Neuron (in vitro differentiated cells): ENCODE measurements around the gene IQCE.

Source experiments
- H2AFZ ChIP-seq: one replicate; pipeline ENCODE4 v1.6.1; 2013; ENCODE audit warnings: low read depth, mild to moderate bottlenecking, inconsistent platforms, low read length, moderate library complexity
- H3K27me3 ChIP-seq: one replicate; pipeline ENCODE4 v1.6.1; 2013; ENCODE audit warnings: low read length; ENCODE audit not compliant: insufficient read depth
- H3K36me3 ChIP-seq: one replicate; pipeline ENCODE4 v1.6.1; 2013; ENCODE audit warnings: low read length; ENCODE audit not compliant: insufficient read depth
- H3K4me1 ChIP-seq: one replicate; pipeline ENCODE4 v1.6.1; 2013; ENCODE audit warnings: low read length; ENCODE audit not compliant: insufficient read depth
- H3K4me3 ChIP-seq: 2 replicates; pipeline ENCODE4 v1.5.1; 2013; ENCODE audit warnings: mild to moderate bottlenecking, low read length, moderate library complexity
- H3K9me3 ChIP-seq: one replicate; pipeline ENCODE4 v1.6.1; 2013; ENCODE audit warnings: low read length

IQCE gene

GRCh38 chr7:2516194-2516555, 42.6 kb upstream of the IQCE start:
- Histone ChIP-seq H3K4me1 (peaks cover 43% of the 10 kb centered on the region), H3K9me3 (peaks cover 4% of the 10 kb centered on the region), H2AFZ (no peak overlapping the region), H3K27me3 (peaks cover 10% of the 10 kb centered on the region), H3K4me3 (no peak overlapping the region), H3K36me3 (no peaks in the 10 kb centered on the region)

- no peak overlapping the region for H2AFZ ChIP-seq
- H3K27me3 ChIP-seq: peaks cover 10% of the 10 kb centered on the region
- peaks cover 4% of the 10 kb centered on the region for H3K9me3 ChIP-seq
- no peaks in the 10 kb centered on the region for H3K36me3 ChIP-seq
- peaks cover 42% of the 10 kb centered on the region for H3K4me1 ChIP-seq
- H3K4me3 ChIP-seq: no peak overlapping the region
These were observed 41.8 kb upstream of the IQCE start for GRCh38 chr7:2517026-2517425.

GRCh38 chr7:2517678-2518507, 40.9 kb upstream of the IQCE start:
- no peak overlapping the region for H3K4me3 ChIP-seq
- H2AFZ ChIP-seq: no peak overlapping the region
- peaks cover 4% of the 10 kb centered on the region for H3K9me3 ChIP-seq
- H3K27me3 ChIP-seq: peaks cover 4% of the 10 kb centered on the region
- H3K4me1 ChIP-seq: peaks cover 49% of the 10 kb centered on the region
- no peaks in the 10 kb centered on the region for H3K36me3 ChIP-seq

GRCh38 chr7:2518737-2519118, 40.1 kb upstream of the IQCE start:
- Histone ChIP-seq H2AFZ (peak overlapping the region; percentile 29), H3K9me3 (no peaks in the 10 kb centered on the region), H3K27me3 (no peaks in the 10 kb centered on the region), H3K4me3 (peak overlapping the region; percentile 45), H3K36me3 (no peaks in the 10 kb centered on the region), H3K4me1 (peaks cover 57% of the 10 kb centered on the region)

- Histone ChIP-seq H3K27me3 (no peaks in the 10 kb centered on the region), H3K4me1 (peaks cover 63% of the 10 kb centered on the region), H3K9me3 (no peaks in the 10 kb centered on the region), H3K4me3 (peak within 1 kb of the TSS; percentile 70), H2AFZ (peak within 1 kb of the TSS; percentile 29), H3K36me3 (no peaks in the 10 kb centered on the region)
These were observed 39.5 kb upstream of the IQCE start, which contains the start of gene LFNG for GRCh38 chr7:2519119-2519930. Gene LFNG (plus strand): TSS chr7:2519774. CDS start chr7:2519862, 88 bp downstream.

GRCh38 chr7:2520131-2520760, 38.5 kb upstream of the IQCE start:
- Histone ChIP-seq H3K27me3 (no peaks in the 10 kb centered on the region), H2AFZ (no peak overlapping the region), H3K36me3 (peaks cover 2% of the 10 kb centered on the region), H3K4me1 (peaks cover 72% of the 10 kb centered on the region), H3K4me3 (peak overlapping the region; percentile 70), H3K9me3 (no peaks in the 10 kb centered on the region)

- H3K27me3 ChIP-seq: no peaks in the 10 kb centered on the region
- H2AFZ ChIP-seq: no peak overlapping the region
- H3K4me1 ChIP-seq: peaks cover 78% of the 10 kb centered on the region
- peaks cover 8% of the 10 kb centered on the region for H3K36me3 ChIP-seq
- peak overlapping the region; percentile 70 for H3K4me3 ChIP-seq
- H3K9me3 ChIP-seq: no peaks in the 10 kb centered on the region
These were observed 38.0 kb upstream of the IQCE start for GRCh38 chr7:2520761-2521290.

- H2AFZ ChIP-seq: no peak overlapping the region
- H3K27me3 ChIP-seq: no peaks in the 10 kb centered on the region
- peaks cover 13% of the 10 kb centered on the region for H3K36me3 ChIP-seq
- no peaks in the 10 kb centered on the region for H3K9me3 ChIP-seq
- H3K4me1 ChIP-seq: peaks cover 79% of the 10 kb centered on the region
- H3K4me3 ChIP-seq: peak overlapping the region; percentile 70
These were observed 37.4 kb upstream of the IQCE start for GRCh38 chr7:2521341-2521745.

- H3K4me1 ChIP-seq: peaks cover 74% of the 10 kb centered on the region
- H3K9me3 ChIP-seq: no peaks in the 10 kb centered on the region
- H2AFZ ChIP-seq: no peak overlapping the region
- no peaks in the 10 kb centered on the region for H3K27me3 ChIP-seq
- H3K36me3 ChIP-seq: peaks cover 20% of the 10 kb centered on the region
- H3K4me3 ChIP-seq: peak overlapping the region; percentile 70
These were observed 36.7 kb upstream of the IQCE start for GRCh38 chr7:2521952-2522591.

- peaks cover 28% of the 10 kb centered on the region for H3K36me3 ChIP-seq
- no peaks in the 10 kb centered on the region for H3K9me3 ChIP-seq
- peak overlapping the region; percentile 37 for H3K4me3 ChIP-seq
- no peak overlapping the region for H2AFZ ChIP-seq
- H3K27me3 ChIP-seq: no peaks in the 10 kb centered on the region
- peaks cover 74% of the 10 kb centered on the region for H3K4me1 ChIP-seq
These were observed 35.9 kb upstream of the IQCE start for GRCh38 chr7:2522780-2523433.

- H3K36me3 ChIP-seq: peaks cover 33% of the 10 kb centered on the region
- H2AFZ ChIP-seq: no peak overlapping the region
- no peaks in the 10 kb centered on the region for H3K9me3 ChIP-seq
- H3K27me3 ChIP-seq: no peaks in the 10 kb centered on the region
- peaks cover 74% of the 10 kb centered on the region for H3K4me1 ChIP-seq
- peak overlapping the region; percentile 37 for H3K4me3 ChIP-seq
These were observed 35.3 kb upstream of the IQCE start for GRCh38 chr7:2523461-2523936.
